GM19324 (cell line): ENCODE data around the gene HSPH1.
"Not testable (repeated sequence)": the region's sequence is repeated elsewhere in the genome, so short reads cannot be mapped to it uniquely, and the experiment has no call there.

Experiments
- ATAC-seq: cut with Tn5 transposase; IDR thresholded peaks from one replicate; pipeline ENCODE4 v1.9.1; 2021; ENCODE audit warnings: mild to moderate bottlenecking, moderate library complexity; ENCODE audit not compliant: unreplicated experiment, low FRiP score

The HSPH1 gene

GRCh38 chr13:31101472-31102170 lies 60.1 kb downstream of the HSPH1 start:
- ATAC-seq, result no peak

GRCh38 chr13:31100721-31101120 lies 61.0 kb downstream of the HSPH1 start:
- ATAC-seq, result no peak

DNA sequence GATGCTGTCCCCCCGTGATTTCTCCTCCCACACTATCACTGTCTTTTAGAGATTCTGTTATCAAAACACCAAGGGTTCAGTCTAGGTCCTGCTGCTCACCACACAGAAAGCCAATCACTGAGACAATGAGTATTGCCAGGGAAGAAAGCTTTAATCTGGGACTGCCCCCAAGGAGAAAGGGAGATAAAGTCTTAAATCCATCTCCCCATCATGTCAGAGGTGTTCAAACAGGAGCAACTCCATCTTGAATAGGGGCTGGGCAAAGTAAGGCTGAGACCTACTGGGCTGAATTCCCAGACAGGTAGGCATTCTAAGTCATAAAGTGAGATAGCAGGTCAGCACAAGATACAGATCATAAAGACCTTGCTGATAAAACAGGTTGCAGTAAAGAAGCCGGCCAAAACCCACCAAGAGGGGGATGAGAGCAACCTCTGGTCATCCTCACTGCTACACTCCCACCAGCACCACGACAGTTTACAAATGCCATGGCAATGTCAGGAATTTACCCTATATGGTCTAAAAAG lies 63.7 kb downstream of the HSPH1 start:
- ATAC-seq, result not testable (repeated sequence)

DNA sequence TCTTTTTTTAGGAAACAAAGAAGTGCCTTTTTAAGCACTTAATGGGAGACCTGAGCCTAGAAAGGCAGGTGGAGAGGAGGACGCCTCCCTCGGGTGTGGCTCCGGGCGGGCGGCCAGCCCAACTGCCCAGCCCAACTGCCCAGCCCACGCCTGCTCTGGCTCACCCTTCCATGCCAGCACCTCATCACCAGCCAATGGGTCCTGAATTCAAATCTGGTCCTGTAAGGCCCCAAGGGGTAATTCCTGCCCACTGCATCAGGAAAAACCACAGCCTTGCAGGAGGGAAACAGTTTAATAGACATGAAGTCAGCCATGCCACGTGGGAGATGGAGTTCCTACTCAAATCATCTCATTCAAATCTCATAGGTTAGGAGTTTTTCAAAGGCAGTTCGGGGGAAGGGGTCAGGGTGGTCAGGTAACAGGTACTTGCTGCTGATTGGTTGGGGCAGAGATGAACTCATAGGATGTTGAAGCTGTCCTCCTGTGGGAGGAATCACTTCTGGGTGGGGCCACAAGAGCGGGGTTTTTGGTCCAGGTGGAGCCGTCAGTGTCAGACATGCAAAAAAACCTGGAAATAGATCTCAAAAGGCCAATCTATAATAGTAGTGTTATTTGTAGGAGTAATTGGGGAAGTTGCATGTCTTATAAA lies 64.9 kb downstream of the HSPH1 start:
- no peak for ATAC-seq

- no peak for ATAC-seq
Observed at GRCh38 chr13:31094331-31095015, 67.2 kb downstream of the HSPH1 start.

- no peak for ATAC-seq
Observed at GRCh38 chr13:31093145-31093885, 68.4 kb downstream of the HSPH1 start.

DNA sequence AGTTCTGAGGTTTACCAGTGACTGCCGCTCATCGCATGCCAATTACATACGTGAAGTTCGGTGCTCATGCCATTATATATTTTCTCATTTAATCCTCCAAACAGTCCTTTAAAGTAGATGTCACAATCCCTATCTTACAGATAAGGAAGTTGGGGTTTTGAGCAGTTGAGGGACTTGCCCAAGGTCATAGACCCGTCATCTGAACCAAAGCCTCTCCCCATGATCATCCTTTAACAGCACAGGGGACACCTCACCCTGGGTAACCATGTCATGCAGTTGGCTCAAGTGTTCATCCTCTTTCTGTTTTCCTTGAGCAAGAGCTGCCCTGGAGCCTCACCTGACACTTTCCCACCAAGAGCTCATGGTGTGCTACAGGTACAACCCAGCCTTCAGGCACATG lies 69.1 kb downstream of the HSPH1 start:
- ATAC-seq, result no peak

DNA sequence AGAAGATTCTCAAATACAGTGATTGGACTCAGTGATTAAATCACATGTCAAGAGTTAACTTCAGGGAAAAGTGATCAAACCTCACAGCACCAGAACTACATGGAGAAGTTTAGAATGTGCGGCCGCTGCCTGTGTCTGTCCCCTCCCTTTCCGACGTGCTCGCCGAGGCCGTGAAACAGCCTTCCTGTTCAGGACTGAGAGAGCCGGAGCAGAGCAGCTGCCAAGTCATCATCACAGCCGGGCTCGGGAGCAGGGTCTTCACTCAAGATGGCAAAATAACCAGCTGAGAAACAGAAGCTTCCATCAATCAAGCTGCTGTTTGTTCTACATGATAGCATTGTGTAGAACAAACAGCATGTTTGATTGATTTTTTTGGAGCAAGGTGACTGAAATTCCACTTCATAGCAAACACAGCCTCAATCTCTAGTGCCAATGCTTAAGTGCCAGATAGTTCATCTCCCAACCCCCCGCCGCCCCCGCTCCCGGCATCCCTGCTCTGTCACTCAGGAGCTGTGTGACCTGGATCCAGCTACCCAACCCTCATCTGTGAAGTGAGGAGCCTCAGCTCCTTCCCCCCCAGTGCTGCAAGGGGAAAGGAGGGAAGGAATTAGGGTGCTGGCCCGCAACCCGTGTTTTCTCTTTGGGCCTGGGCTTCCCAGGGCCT lies 70.6 kb downstream of the HSPH1 start:
- no peak for ATAC-seq

DNA sequence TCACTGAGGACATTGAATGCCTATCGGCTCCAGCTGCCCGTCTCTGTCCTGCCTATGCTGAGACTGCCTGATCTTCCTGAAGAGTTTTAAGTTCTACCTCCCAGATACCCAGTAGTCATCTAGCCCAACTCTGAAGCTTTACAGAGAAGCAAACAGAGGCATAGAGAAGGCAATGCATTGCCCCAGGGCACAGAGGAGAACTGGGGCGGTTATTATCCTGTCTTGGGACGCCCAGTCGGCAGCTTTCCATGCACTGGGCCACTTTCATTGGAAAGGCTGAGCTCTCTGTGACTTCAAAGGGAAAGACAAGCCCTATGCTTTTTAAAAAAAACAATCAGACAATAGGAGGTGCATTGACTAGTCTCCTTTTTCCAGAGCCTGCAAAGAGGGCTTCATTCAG lies 71.6 kb downstream of the HSPH1 start:
- ATAC-seq, result no peak

- ATAC-seq, result no peak
Observed at GRCh38 chr13:31089649-31090048, 72.1 kb downstream of the HSPH1 start.

DNA sequence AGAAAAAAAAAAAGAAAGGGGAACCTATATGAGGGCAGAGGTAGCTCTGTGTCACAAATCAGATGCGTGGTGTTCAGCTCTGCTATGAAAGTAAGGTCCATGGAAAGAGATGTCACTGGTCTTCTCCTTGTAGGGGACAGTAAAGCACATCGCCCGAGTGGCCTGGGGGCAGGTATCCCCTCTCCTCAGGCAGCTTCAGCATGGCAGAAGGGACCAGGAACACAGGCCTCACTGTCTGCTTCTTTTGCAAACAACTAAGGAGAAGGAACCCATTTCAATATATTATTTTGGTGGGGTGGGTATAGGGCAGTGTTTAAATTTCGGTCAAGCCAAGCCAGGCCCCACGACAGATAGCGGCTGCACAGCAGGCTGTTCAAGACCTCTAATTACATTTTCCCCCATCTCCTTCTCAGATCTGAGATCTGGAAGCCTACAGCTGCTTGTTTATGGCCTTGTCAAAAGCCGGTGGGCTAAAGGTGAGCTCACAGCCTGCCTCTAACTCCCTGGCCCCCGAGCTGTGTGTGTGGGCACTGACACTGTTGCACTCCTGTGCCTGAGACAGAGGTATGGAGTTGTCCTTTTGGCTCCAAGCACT lies 72.8 kb downstream of the HSPH1 start:
- ATAC-seq, result no peak
